HEK293 (cell line): ENCODE measurements around the gene PFN2.

Experiments
- AEBP2 ChIP-seq: fragments of 450-650 bp; formaldehyde crosslinking; IDR thresholded peaks from 2 replicates; pipeline ENCODE4 v1.5.1; 2016; ENCODE audit warnings: missing biosample characterization, missing genetic modification characterization, borderline replicate concordance
- CTCF ChIP-seq: fragments of 450-650 bp; formaldehyde crosslinking; IDR thresholded peaks from 2 replicates; pipeline ENCODE4 v1.5.1; 2016; ENCODE audit warnings: missing biosample characterization, missing genetic modification characterization
- ELK4 ChIP-seq: IDR thresholded peaks from 2 replicates; pipeline ENCODE4 v1.6.1; 2011; ENCODE audit warnings: mild to moderate bottlenecking, low read depth, low read length, borderline replicate concordance
- MEIS1 ChIP-seq: sonication (generic); formaldehyde crosslinking; IDR thresholded peaks from 2 replicates; pipeline ENCODE4 v1.8.1; 2022; ENCODE audit warnings: missing genetic modification reagents, mild to moderate bottlenecking, borderline replicate concordance
- PRDM1 ChIP-seq: fragments of 450-650 bp; formaldehyde crosslinking; IDR thresholded peaks from 2 replicates; pipeline ENCODE4; 2016; ENCODE audit warnings: missing biosample characterization, missing genetic modification characterization
- TRIM28 ChIP-seq: IDR thresholded peaks from 2 replicates; pipeline ENCODE4 v1.6.1; 2011; ENCODE audit warnings: low read length, control low read depth, borderline replicate concordance
- ZBTB49 ChIP-seq: fragments of 450-650 bp; formaldehyde crosslinking; IDR thresholded peaks from 2 replicates; pipeline ENCODE4 v1.5.1; 2016; ENCODE audit warnings: missing biosample characterization, missing genetic modification characterization, low read depth
- ZBTB7A ChIP-seq: fragments of 450-650 bp; formaldehyde crosslinking; IDR thresholded peaks from 2 replicates; pipeline ENCODE4 v1.5.1; 2016; ENCODE audit warnings: low read depth, missing biosample characterization, missing genetic modification characterization
- ZFP41 ChIP-seq: fragments of 450-650 bp; formaldehyde crosslinking; IDR thresholded peaks from 2 replicates; pipeline ENCODE4 v1.5.1; 2016; ENCODE audit warnings: missing biosample characterization, missing genetic modification characterization, borderline replicate concordance

- TF ChIP-seq ZBTB49 (tag by site-specific recombination) (no peak), CTCF (tag by site-specific recombination) (no peak), PRDM1 (tag by site-specific recombination) (no peak), MEIS1 (CRISPR knock-in tag) (no peak), ELK4 (no peak), ZFP41 (tag by site-specific recombination) (no peak), ZBTB7A (tag by site-specific recombination) (no peak), TRIM28 (no peak), AEBP2 (tag by site-specific recombination) (no peak)
These were observed 13.2 kb downstream of the PFN2 start for GRCh38 chr3:149957361-149958125.
